Measurements from ENCODE around the gene EIF4E3. TPM values are rescaled to one million over a fixed set of nuclear protein-coding genes. Genes with fewer than 3 reads are reported as not detected.

EIF4E3 gene
- total RNA-seq, 2 experiments from 2014 or later: 48.2 to 50.4 TPM

GRCh38 chr3:71676931-71677330, 48.3 kb downstream of the EIF4E3 start:
- intact Hi-C loops (cut with DNase I, micrococcal nuclease): no loop called here
- Histone ChIP-seq H3K27ac (ENCODE audit: low read depth in 1 of 2, low read length in 2 of 2) (no peak overlapping the region), H3K36me3 (ENCODE audit: insufficient read depth, low read length) (peaks cover 18% of the 10 kb centered on the region), H3K27me3 (ENCODE audit: control insufficient read depth in 1 of 2, insufficient read depth in 2 of 2, low read length in 2 of 2) (no peaks in the 10 kb centered on the region), H3K4me1 (ENCODE audit: insufficient read depth, low read length) (no peaks in the 10 kb centered on the region), H3K9me3 (ENCODE audit: control insufficient read depth in 1 of 2, insufficient read depth in 1 of 2, low read length in 2 of 2) (no peaks in the 10 kb centered on the region), H3K4me3 (ENCODE audit: low read length) (no peak overlapping the region)
- H3K4me1 Mint-ChIP-seq (ENCODE audit: low read depth): peaks cover 18% of the 10 kb centered on the region
- H3K36me3 Mint-ChIP-seq (ENCODE audit: low read depth): peaks cover 61% of the 10 kb centered on the region
- no peak overlapping the region for H3K27ac Mint-ChIP-seq
- no peaks in the 10 kb centered on the region for H3K9me3 Mint-ChIP-seq
- no peak for TF ChIP-seq CTCF (IDR thresholded peaks at IDR 0.05)
- ATAC-seq (ENCODE audit: poor library complexity): no peak
- no peak for DNase-seq
- ChIA-PET POLR2A (no interaction called here), CTCF (no interaction called here)
- no peaks in the 10 kb centered on the region for H3K27me3 Mint-ChIP-seq
- no peak overlapping the region for H3K4me3 Mint-ChIP-seq

- H3K4me3 Mint-ChIP-seq: no peak overlapping the region
- no peaks in the 10 kb centered on the region for H3K27me3 ChIP-seq (ENCODE audit: control insufficient read depth in 1 of 2, insufficient read depth in 2 of 2, low read length in 2 of 2)
These were observed 51.7 kb downstream of the EIF4E3 start for GRCh38 chr3:71673486-71673885.

GRCh38 chr3:71672807-71673206, 52.4 kb downstream of the EIF4E3 start:
- Mint-ChIP-seq H3K9me3 (no peaks in the 10 kb centered on the region), H3K36me3 (ENCODE audit: low read depth) (peaks cover 37% of the 10 kb centered on the region), H3K4me3 (no peak overlapping the region), H3K27me3 (no peaks in the 10 kb centered on the region), H3K27ac (no peak overlapping the region), H3K4me1 (ENCODE audit: low read depth) (peaks cover 8% of the 10 kb centered on the region)
- peaks cover 6% of the 10 kb centered on the region for H3K36me3 ChIP-seq (ENCODE audit: insufficient read depth, low read length)
- H3K4me3 ChIP-seq (ENCODE audit: low read length): no peak overlapping the region
- no peaks in the 10 kb centered on the region for H3K27me3 ChIP-seq (ENCODE audit: control insufficient read depth in 1 of 2, insufficient read depth in 2 of 2, low read length in 2 of 2)
- no peak overlapping the region for H3K27ac ChIP-seq (ENCODE audit: low read depth in 1 of 2, low read length in 2 of 2)
- no peaks in the 10 kb centered on the region for H3K9me3 ChIP-seq (ENCODE audit: control insufficient read depth in 1 of 2, insufficient read depth in 1 of 2, low read length in 2 of 2)
- ChIA-PET POLR2A (interaction anchor here (0.6 kb wide), 1 partner anchor 37 kb away, joined by 3 read pairs; no protein-coding TSS in a partner anchor), CTCF (interaction anchor here (1.1 kb wide), 1 partner anchor 11 kb away, joined by 4 read pairs; no protein-coding TSS in a partner anchor)
- DNase-seq (no peak), ATAC-seq (ENCODE audit: poor library complexity) (no peak)
- no peaks in the 10 kb centered on the region for H3K4me1 ChIP-seq (ENCODE audit: insufficient read depth, low read length)
- intact Hi-C loops (cut with DNase I, micrococcal nuclease): no loop called here
- no peak for TF ChIP-seq CTCF (IDR thresholded peaks at IDR 0.05)

More at GRCh38 chr3:71673486-71673885, 51.7 kb downstream of the EIF4E3 start:
- intact Hi-C loops (cut with DNase I, micrococcal nuclease): no loop called here
- no peak for TF ChIP-seq CTCF (IDR thresholded peaks at IDR 0.05)
- H3K27me3 Mint-ChIP-seq: no peaks in the 10 kb centered on the region
- ATAC-seq (ENCODE audit: poor library complexity) (no peak), DNase-seq (no peak)
- H3K4me1 Mint-ChIP-seq (ENCODE audit: low read depth): peaks cover 8% of the 10 kb centered on the region
- no peak overlapping the region for H3K4me3 ChIP-seq (ENCODE audit: low read length)
- no peak overlapping the region for H3K27ac Mint-ChIP-seq
- no peak overlapping the region for H3K27ac ChIP-seq (ENCODE audit: low read depth in 1 of 2, low read length in 2 of 2)
- no peaks in the 10 kb centered on the region for H3K9me3 ChIP-seq (ENCODE audit: control insufficient read depth in 1 of 2, insufficient read depth in 1 of 2, low read length in 2 of 2)
- no peaks in the 10 kb centered on the region for H3K9me3 Mint-ChIP-seq
- H3K36me3 ChIP-seq (ENCODE audit: insufficient read depth, low read length): peaks cover 10% of the 10 kb centered on the region
- ChIA-PET CTCF (interaction anchor here (0.9 to 1.1 kb wide), 2 partner anchors 11 to 38 kb away, joined by 3 to 4 read pairs; no protein-coding TSS in a partner anchor), POLR2A (no interaction called here)
- peaks cover 39% of the 10 kb centered on the region for H3K36me3 Mint-ChIP-seq (ENCODE audit: low read depth)
- no peaks in the 10 kb centered on the region for H3K4me1 ChIP-seq (ENCODE audit: insufficient read depth, low read length)

All from CD4-positive, alpha-beta T cell (primary cell).